HEK293 (cell line): Measurements from ENCODE around the gene FHL2.

Experiments
- CTCF ChIA-PET: fragments of 350-600 bp; formaldehyde crosslinking; extraction: SDS; loops from one replicate; lab custom pipeline; 2021; ENCODE audit warnings: antibody characterized with exemption; lab: Yijun Ruan, JAX
- POLR2A ChIA-PET: fragments of 300-600 bp; formaldehyde crosslinking; extraction: SDS; loops from one replicate; lab custom pipeline; 2020; ENCODE audit warnings: antibody characterized with exemption, inconsistent platforms; lab: Yijun Ruan, JAX
- H3K27ac ChIP-seq: fragments of 200-500 bp; sonication (Bioruptor generic); 2 replicates; pipeline ENCODE4 v1.5.1; 2014; ENCODE audit warnings: low read depth, low read length, control low read depth, inconsistent platforms; ENCODE audit errors: extremely low read depth
- H3K36me3 ChIP-seq, 2 experiments: fragments of 200-500 bp in 1 of 2; sonication (Bioruptor generic) in 1 of 2; 1 replicate in 1 of 2; 2 replicates in 1 of 2; pipeline ENCODE4 v1.5.1; 2014 to 2017; ENCODE audit warnings: inconsistent platforms in 2 of 2, low read length in 2 of 2; ENCODE audit not compliant: control insufficient read depth in 2 of 2, insufficient read depth in 1 of 2
- H3K4me1 ChIP-seq: fragments of 200-500 bp; sonication (Bioruptor generic); 2 replicates; pipeline ENCODE4 v1.5.1; 2014; ENCODE audit warnings: mild to moderate bottlenecking, low read length, inconsistent platforms; ENCODE audit not compliant: control insufficient read depth, insufficient read depth
- H3K4me3 ChIP-seq: 2 replicates; pipeline ENCODE4 v1.5.1; 2011; ENCODE audit warnings: low read depth, mild to moderate bottlenecking, control low read depth, low read length, moderate library complexity
- H3K9me3 ChIP-seq: fragments of 200-500 bp; sonication (Bioruptor generic); 2 replicates; pipeline ENCODE4 v1.5.1; 2014; ENCODE audit warnings: low read depth, low read length, inconsistent platforms; ENCODE audit not compliant: control insufficient read depth, insufficient read depth
- EGR2 ChIP-seq: fragments of 450-650 bp; formaldehyde crosslinking; IDR thresholded peaks from 2 replicates; pipeline ENCODE4 v1.5.1; 2016; ENCODE audit warnings: low read depth, missing biosample characterization, missing genetic modification characterization
- GFI1B ChIP-seq: fragments of 450-650 bp; formaldehyde crosslinking; IDR thresholded peaks from 2 replicates; pipeline ENCODE4 v1.5.1; 2016; ENCODE audit warnings: missing biosample characterization, missing genetic modification characterization
- KLF8 ChIP-seq: fragments of 450-650 bp; formaldehyde crosslinking; IDR thresholded peaks from 2 replicates; pipeline ENCODE4 v1.5.1; 2016; ENCODE audit warnings: missing biosample characterization, missing genetic modification characterization
- OSR2 ChIP-seq: fragments of 450-650 bp; formaldehyde crosslinking; IDR thresholded peaks from 2 replicates; pipeline ENCODE4 v1.5.1; 2016; ENCODE audit warnings: missing biosample characterization, missing genetic modification characterization
- REPIN1 ChIP-seq: fragments of 450-650 bp; formaldehyde crosslinking; IDR thresholded peaks from 2 replicates; pipeline ENCODE4 v1.5.1; 2017; ENCODE audit warnings: missing biosample characterization, missing genetic modification characterization, low read depth
- SP3 ChIP-seq: fragments of 450-650 bp; formaldehyde crosslinking; IDR thresholded peaks from 2 replicates; pipeline ENCODE4 v1.5.1; 2016; ENCODE audit warnings: missing biosample characterization, missing genetic modification characterization
- SP7 ChIP-seq: fragments of 450-650 bp; formaldehyde crosslinking; IDR thresholded peaks from 2 replicates; pipeline ENCODE4 v1.5.1; 2016; ENCODE audit warnings: missing biosample characterization, missing genetic modification characterization
- TRIM28 ChIP-seq: IDR thresholded peaks from 2 replicates; pipeline ENCODE4 v1.6.1; 2011; ENCODE audit warnings: low read length, control low read depth, borderline replicate concordance
- WT1 ChIP-seq: fragments of 450-650 bp; formaldehyde crosslinking; IDR thresholded peaks from 2 replicates; pipeline ENCODE4 v1.5.1; 2016; ENCODE audit warnings: missing biosample characterization, missing genetic modification characterization
- ZBTB21 ChIP-seq: fragments of 450-650 bp; formaldehyde crosslinking; IDR thresholded peaks from 2 replicates; pipeline ENCODE4 v1.5.1; 2017; ENCODE audit warnings: missing biosample characterization, missing genetic modification characterization
- ZFHX2 ChIP-seq: fragments of 450-650 bp; formaldehyde crosslinking; conservative IDR thresholded peaks from 2 replicates; pipeline ENCODE4 v1.5.1; 2016; ENCODE audit warnings: missing biosample characterization, missing genetic modification characterization
- ZIC2 ChIP-seq: fragments of 450-650 bp; formaldehyde crosslinking; IDR thresholded peaks from 2 replicates; pipeline ENCODE4 v1.5.1; 2016; ENCODE audit warnings: missing biosample characterization, missing genetic modification characterization
- ZNF132 ChIP-seq: fragments of 450-650 bp; formaldehyde crosslinking; IDR thresholded peaks from 2 replicates; pipeline ENCODE4 v1.5.1; 2017; ENCODE audit warnings: missing biosample characterization, missing genetic modification characterization, borderline replicate concordance
- ZNF133 ChIP-seq: fragments of 450-650 bp; formaldehyde crosslinking; IDR thresholded peaks from 2 replicates; pipeline ENCODE4 v1.5.1; 2016; ENCODE audit warnings: missing biosample characterization, missing genetic modification characterization
- ZNF341 ChIP-seq: fragments of 450-650 bp; formaldehyde crosslinking; IDR thresholded peaks from 2 replicates; pipeline ENCODE4; 2016; ENCODE audit warnings: low read depth, missing biosample characterization, missing genetic modification characterization
- ZNF394 ChIP-seq: fragments of 450-650 bp; formaldehyde crosslinking; IDR thresholded peaks from 2 replicates; pipeline ENCODE4 v1.5.1; 2016; ENCODE audit warnings: missing biosample characterization, missing genetic modification characterization, mild to moderate bottlenecking, moderate library complexity, borderline replicate concordance
- ZNF510 ChIP-seq: fragments of 450-650 bp; formaldehyde crosslinking; IDR thresholded peaks from 2 replicates; pipeline ENCODE4 v1.5.1; 2018; ENCODE audit warnings: mild to moderate bottlenecking, missing genetic modification characterization, missing biosample characterization; ENCODE audit not compliant: insufficient replicate concordance
- ZNF514 ChIP-seq: fragments of 450-650 bp; formaldehyde crosslinking; IDR thresholded peaks from 2 replicates; pipeline ENCODE4 v1.5.1; 2016; ENCODE audit warnings: missing biosample characterization, missing genetic modification characterization
- ZNF585B ChIP-seq: fragments of 450-650 bp; formaldehyde crosslinking; IDR thresholded peaks from 2 replicates; pipeline ENCODE4 v1.5.1; 2016; ENCODE audit warnings: missing biosample characterization, missing genetic modification characterization
- ZNF600 ChIP-seq: fragments of 450-650 bp; formaldehyde crosslinking; IDR thresholded peaks from 2 replicates; pipeline ENCODE4 v1.5.1; 2016; ENCODE audit warnings: missing biosample characterization, missing genetic modification characterization
- ZNF629 ChIP-seq: fragments of 450-650 bp; formaldehyde crosslinking; IDR thresholded peaks from 2 replicates; pipeline ENCODE4 v1.5.1; 2017; ENCODE audit warnings: missing biosample characterization, missing genetic modification characterization
- ZNF677 ChIP-seq: fragments of 450-650 bp; IDR thresholded peaks from 2 replicates; pipeline ENCODE4 v1.5.0; 2018; ENCODE audit warnings: missing biosample characterization, mild to moderate bottlenecking, missing genetic modification characterization, moderate library complexity
- ZNF707 ChIP-seq: fragments of 450-650 bp; formaldehyde crosslinking; IDR thresholded peaks from 2 replicates; pipeline ENCODE4 v1.5.1; 2016; ENCODE audit warnings: missing biosample characterization, missing genetic modification characterization
- ZNF843 ChIP-seq: fragments of 450-650 bp; formaldehyde crosslinking; IDR thresholded peaks from 2 replicates; pipeline ENCODE4 v1.5.1; 2016; ENCODE audit warnings: missing biosample characterization, missing genetic modification characterization
- TF ChIP-seq, protein P1 (sequence below): fragments of 450-650 bp; IDR thresholded peaks from 2 replicates; pipeline ENCODE4 v1.5.1; 2018; ENCODE audit warnings: missing biosample characterization, mild to moderate bottlenecking, missing genetic modification characterization
- TF ChIP-seq, protein P2 (sequence below): fragments of 450-650 bp; formaldehyde crosslinking; IDR thresholded peaks from 2 replicates; pipeline ENCODE4 v1.5.1; 2016; ENCODE audit warnings: missing biosample characterization, missing genetic modification characterization, borderline replicate concordance
- TF ChIP-seq, protein P3 (sequence below): fragments of 450-650 bp; formaldehyde crosslinking; IDR thresholded peaks from 2 replicates; pipeline ENCODE4 v1.5.1; 2016; ENCODE audit warnings: missing biosample characterization, missing genetic modification characterization
- TF ChIP-seq, protein P4 (sequence below): fragments of 450-650 bp; IDR thresholded peaks from 2 replicates; pipeline ENCODE4 v1.5.1; 2018; ENCODE audit warnings: missing biosample characterization, missing genetic modification characterization

FHL2 gene

DNA sequence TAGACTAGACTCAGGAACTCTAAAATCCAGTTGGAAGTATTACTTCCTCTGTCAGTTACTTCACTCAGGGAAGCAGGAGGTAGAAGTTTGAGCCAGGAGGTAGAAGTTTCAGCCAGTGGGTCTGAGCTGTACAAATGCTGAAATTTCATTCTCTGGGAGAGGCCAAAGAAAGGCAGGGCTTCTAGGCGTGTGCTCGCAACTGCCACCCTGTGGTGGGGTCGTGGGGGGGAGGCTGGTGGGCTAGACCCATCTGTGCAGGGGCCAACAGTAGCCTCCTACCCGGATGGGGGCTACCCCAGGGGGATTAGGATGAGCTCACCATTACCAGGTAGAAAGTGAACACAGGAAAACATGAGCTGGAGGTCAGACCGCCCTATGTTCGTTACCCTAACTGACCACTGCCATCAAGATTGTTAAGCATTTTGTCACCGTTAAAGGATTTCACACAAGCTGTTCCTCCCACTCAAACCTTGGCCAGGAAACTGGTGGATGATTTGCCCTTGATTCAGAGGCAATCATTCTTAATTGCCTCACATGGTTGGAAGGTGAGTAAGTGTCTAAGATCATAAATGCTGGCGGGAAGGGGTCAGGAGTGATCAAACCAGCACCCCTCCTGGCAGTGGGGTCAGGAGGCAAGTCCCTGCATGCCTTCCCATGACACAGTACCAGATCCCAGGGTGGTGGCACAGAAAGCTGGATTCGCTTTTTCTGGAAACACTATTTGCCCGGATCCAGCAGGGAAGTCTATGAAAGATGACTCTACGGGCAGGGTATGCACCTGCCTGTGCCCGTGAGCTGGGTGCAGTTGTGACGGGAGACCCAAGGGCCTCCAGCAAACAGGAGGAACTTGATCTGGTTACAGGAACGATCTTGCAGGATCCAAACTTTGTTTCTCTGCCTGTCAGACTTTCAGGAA, 5.2 kb upstream of the FHL2 start:
- no peak overlapping the region for H3K4me3 ChIP-seq
- peak; percentile 24; the same call in 1 of the 2 replicates for TF ChIP-seq WT1 (tag by site-specific recombination)
- TF ChIP-seq TRIM28: peak; percentile 38; the same call in 1 of the 2 replicates
- TF ChIP-seq ZNF629: peak; percentile 87
- TF ChIP-seq, protein P1, sequence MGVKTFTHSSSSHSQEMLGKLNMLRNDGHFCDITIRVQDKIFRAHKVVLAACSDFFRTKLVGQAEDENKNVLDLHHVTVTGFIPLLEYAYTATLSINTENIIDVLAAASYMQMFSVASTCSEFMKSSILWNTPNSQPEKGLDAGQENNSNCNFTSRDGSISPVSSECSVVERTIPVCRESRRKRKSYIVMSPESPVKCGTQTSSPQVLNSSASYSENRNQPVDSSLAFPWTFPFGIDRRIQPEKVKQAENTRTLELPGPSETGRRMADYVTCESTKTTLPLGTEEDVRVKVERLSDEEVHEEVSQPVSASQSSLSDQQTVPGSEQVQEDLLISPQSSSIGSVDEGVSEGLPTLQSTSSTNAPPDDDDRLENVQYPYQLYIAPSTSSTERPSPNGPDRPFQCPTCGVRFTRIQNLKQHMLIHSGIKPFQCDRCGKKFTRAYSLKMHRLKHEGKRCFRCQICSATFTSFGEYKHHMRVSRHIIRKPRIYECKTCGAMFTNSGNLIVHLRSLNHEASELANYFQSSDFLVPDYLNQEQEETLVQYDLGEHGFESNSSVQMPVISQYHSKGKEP (tag by site-specific recombination): no peak
- peak; percentile 40; the same call in 1 of the 2 replicates for TF ChIP-seq SP3 (tag by site-specific recombination)
- TF ChIP-seq ZNF600: peak; percentile 79
- peak; percentile 58 for TF ChIP-seq ZIC2 (tag by site-specific recombination)
- no peak for TF ChIP-seq ZNF707 (tag by site-specific recombination)
- no peak for TF ChIP-seq ZNF132
- TF ChIP-seq ZNF677 (tag by site-specific recombination): no peak
- TF ChIP-seq ZBTB21 (tag by site-specific recombination): 0 out of 2 replicates have a peak, but pooled peaks have one; percentile 35
- peak; percentile 75; the same call in 1 of the 2 replicates for TF ChIP-seq GFI1B (tag by site-specific recombination)
- TF ChIP-seq ZNF133 (tag by site-specific recombination): no peak
- TF ChIP-seq ZNF843 (tag by site-specific recombination): peak; percentile 73; the same call in 1 of the 2 replicates
- TF ChIP-seq ZNF394 (tag by site-specific recombination): peak; percentile 35; the same call in 1 of the 2 replicates
- no peak for TF ChIP-seq REPIN1 (tag by site-specific recombination)
- TF ChIP-seq ZNF510 (tag by site-specific recombination): no peak
- peak; percentile 85 for TF ChIP-seq SP7 (tag by site-specific recombination)
- TF ChIP-seq ZNF585B (tag by site-specific recombination): 0 out of 2 replicates have a peak, but pooled peaks have one; percentile 24
- TF ChIP-seq, protein P2, sequence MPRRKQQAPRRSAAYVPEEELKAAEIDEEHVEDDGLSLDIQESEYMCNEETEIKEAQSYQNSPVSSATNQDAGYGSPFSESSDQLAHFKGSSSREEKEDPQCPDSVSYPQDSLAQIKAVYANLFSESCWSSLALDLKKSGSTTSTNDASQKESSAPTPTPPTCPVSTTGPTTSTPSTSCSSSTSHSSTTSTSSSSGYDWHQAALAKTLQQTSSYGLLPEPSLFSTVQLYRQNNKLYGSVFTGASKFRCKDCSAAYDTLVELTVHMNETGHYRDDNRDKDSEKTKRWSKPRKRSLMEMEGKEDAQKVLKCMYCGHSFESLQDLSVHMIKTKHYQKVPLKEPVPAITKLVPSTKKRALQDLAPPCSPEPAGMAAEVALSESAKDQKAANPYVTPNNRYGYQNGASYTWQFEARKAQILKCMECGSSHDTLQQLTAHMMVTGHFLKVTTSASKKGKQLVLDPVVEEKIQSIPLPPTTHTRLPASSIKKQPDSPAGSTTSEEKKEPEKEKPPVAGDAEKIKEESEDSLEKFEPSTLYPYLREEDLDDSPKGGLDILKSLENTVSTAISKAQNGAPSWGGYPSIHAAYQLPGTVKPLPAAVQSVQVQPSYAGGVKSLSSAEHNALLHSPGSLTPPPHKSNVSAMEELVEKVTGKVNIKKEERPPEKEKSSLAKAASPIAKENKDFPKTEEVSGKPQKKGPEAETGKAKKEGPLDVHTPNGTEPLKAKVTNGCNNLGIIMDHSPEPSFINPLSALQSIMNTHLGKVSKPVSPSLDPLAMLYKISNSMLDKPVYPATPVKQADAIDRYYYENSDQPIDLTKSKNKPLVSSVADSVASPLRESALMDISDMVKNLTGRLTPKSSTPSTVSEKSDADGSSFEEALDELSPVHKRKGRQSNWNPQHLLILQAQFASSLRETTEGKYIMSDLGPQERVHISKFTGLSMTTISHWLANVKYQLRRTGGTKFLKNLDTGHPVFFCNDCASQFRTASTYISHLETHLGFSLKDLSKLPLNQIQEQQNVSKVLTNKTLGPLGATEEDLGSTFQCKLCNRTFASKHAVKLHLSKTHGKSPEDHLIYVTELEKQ (tag by site-specific recombination): peak; percentile 80
- peak; percentile 48; the same call in 1 of the 2 replicates for TF ChIP-seq ZNF341 (tag by site-specific recombination)
- TF ChIP-seq OSR2 (tag by site-specific recombination): peak; percentile 63
- TF ChIP-seq, protein P3, sequence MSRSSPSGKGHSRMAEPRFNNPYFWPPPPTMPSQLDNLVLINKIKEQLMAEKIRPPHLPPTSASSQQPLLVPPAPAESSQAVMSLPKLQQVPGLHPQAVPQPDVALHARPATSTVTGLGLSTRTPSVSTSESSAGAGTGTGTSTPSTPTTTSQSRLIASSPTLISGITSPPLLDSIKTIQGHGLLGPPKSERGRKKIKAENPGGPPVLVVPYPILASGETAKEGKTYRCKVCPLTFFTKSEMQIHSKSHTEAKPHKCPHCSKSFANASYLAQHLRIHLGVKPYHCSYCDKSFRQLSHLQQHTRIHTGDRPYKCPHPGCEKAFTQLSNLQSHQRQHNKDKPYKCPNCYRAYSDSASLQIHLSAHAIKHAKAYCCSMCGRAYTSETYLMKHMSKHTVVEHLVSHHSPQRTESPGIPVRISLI (tag by site-specific recombination): 0 out of 2 replicates have a peak, but pooled peaks have one; percentile 39
- peak; percentile 33; the same call in 1 of the 2 replicates for TF ChIP-seq KLF8 (tag by site-specific recombination)
- peak; percentile 70 for TF ChIP-seq ZFHX2 (tag by site-specific recombination)
- TF ChIP-seq EGR2 (tag by site-specific recombination): peak; percentile 24; the same call in 1 of the 2 replicates
- TF ChIP-seq, protein P4, sequence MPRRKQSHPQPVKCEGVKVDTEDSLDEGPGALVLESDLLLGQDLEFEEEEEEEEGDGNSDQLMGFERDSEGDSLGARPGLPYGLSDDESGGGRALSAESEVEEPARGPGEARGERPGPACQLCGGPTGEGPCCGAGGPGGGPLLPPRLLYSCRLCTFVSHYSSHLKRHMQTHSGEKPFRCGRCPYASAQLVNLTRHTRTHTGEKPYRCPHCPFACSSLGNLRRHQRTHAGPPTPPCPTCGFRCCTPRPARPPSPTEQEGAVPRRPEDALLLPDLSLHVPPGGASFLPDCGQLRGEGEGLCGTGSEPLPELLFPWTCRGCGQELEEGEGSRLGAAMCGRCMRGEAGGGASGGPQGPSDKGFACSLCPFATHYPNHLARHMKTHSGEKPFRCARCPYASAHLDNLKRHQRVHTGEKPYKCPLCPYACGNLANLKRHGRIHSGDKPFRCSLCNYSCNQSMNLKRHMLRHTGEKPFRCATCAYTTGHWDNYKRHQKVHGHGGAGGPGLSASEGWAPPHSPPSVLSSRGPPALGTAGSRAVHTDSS (tag by site-specific recombination): no peak
- no peak for TF ChIP-seq ZNF514

More for the DNA sequence above, 5.2 kb upstream of the FHL2 start:
- H3K27ac ChIP-seq: no peak overlapping the region
- POLR2A ChIA-PET: interaction anchor here (0.5 to 1.5 kb wide), 3 partner anchors 12 to 115 kb away, joined by 3 to 9 read pairs (median 4); no protein-coding TSS in a partner anchor
- H3K9me3 ChIP-seq: no peaks in the 10 kb centered on the region
- no peaks in the 10 kb centered on the region for H3K4me1 ChIP-seq
- no peaks in the 10 kb centered on the region for H3K36me3 ChIP-seq
- CTCF ChIA-PET: interaction anchor here (0.6 to 1.8 kb wide), 15 partner anchors 8 to 1170 kb away, joined by 3 to 9 read pairs (median 5); no protein-coding TSS in a partner anchor
